ENCODE data around the gene HNF1B.
A peak's percentile ranks its signal among the peaks of the same experiment; 100 is the strongest.
"Not testable (repeated sequence)": the region's sequence is repeated elsewhere in the genome, so short reads cannot be mapped to it uniquely, and the experiment has no call there.

Gene HNF1B

GRCh38 chr17:37744961-37745800 lies at the start of gene HNF1B:
Gene HNF1B (minus strand): TSS chr17:37745059. CDS start chr17:37744884, 175 bp downstream.
- DNase-seq, result peak; percentile 61 to 64

GRCh38 chr17:37792787-37793186 lies 47.9 kb upstream of the HNF1B start:
- DNase-seq, result peak; percentile 10 to 64

GRCh38 chr17:37791447-37792399 lies 46.9 kb upstream of the HNF1B start:
- DNase-seq, result peak; percentile 31 to 70

DNA sequence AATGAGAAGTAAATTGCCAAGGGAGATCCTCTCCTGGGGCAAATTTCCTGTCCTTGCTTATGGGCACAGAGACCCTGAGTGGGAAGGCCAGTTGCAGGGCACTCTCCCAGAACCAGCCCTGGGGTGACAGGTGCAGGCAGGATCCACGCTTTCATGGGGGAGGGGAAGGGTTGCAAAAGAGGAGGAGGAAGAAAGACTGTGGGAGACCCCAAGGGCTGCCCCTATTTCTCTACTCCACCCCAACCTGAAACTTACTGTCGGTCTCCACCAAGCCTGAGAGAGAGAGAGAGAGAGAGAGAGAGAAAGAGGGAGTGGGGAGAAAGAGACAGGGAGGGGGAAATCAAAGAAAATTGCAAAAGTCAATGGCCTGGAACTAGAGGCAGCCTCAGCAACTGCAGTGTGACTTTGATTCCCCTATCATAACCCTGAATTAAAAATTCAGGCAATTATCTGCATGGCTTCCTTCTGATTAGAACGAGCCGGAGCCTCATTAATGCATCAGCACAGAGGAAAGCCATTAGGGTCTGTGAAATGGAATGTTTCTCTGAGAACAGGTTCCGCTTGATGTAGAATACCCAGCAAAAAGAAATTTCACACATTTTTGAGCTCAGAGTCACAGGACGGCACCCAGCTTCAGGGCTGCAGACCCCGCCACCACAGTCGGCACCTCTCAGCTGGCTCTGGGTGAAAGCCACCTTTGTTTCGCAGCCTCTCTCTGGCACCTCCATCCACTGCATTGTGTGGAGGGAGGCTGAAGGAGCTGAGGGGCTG lies 45.1 kb upstream of the HNF1B start:
- DNase-seq, result no peak

- no peak for DNase-seq
These were observed 44.2 kb upstream of the HNF1B start for GRCh38 chr17:37789021-37789565.

DNA sequence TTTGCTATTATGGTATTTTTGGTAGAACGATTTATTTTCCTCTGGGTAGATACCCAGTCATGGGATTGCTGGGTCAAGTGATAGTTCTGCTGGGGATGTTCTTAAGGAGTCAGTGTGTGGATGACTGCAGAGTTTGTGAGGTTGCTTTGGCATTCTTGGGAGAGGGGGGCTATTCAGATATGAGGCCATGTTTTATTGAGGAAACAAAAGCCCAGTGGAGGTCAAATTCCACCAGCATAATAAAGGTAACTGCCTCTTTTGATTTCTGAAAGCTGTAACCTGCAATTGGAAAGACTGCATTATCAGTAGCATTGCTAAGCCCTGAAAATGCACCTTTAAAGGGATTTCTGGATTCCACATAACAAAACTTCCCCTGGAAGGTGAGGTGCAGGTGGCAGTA lies 43.7 kb upstream of the HNF1B start:
- DNase-seq, result no peak

DNA sequence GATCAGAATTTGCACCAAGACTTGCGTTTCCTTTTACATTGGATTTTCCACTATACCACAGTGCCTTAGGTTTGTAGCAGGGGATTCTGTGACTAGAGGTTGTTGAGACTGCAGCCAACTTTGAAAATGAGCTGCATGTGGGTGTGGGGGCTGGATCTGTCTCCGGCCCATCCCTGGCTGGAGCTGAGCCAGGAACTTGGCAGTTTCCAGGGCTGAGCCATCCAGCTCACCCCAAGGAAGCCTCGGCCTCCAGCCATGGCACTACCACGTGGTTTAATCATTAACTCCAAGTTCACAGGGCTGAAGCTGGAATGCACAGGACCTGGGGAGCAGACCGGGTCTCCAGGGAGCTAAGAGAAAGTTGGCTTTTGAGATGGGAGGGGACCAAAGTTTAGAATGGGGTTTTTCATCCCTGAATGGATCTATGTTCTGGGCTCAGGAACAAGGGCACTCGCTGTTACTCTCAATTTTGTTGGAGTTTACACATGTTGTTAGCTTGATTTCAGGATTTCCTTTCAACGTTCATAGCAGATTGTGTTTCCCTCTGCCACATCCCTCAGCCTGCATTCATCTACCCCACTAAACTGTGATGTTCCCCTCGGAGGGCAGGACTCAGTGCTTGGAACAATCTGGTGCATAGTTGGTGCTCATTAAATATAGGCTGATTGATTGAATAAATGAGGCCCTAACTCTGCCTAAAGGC lies 42.3 kb upstream of the HNF1B start:
- DNase-seq, result no peak

GRCh38 chr17:37786481-37786880 lies 41.6 kb upstream of the HNF1B start:
- DNase-seq, result no peak

- not testable (repeated sequence) for DNase-seq
These were observed 37.6 kb upstream of the HNF1B start for GRCh38 chr17:37782460-37782859.

DNA sequence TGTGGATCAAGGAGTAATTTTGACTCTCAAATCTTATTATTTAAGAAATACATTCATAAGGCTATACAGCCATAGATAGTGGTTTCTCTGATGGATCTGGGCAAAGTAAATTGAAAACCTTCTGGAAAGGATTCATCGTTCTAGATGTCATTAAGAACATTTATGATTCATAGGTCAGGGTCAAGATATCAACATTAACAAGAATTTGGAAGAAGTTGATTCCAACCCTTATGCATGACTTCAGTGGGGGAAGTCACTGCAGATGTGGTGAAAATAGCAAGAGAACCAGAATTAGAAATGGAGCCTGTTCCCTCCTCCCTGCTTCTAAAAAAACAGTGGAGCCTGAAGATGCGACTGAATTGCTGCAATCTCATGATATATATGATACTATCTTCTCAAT lies 36.6 kb upstream of the HNF1B start:
- DNase-seq, result no peak

GRCh38 chr17:37779554-37779953 lies 34.7 kb upstream of the HNF1B start:
- no peak for DNase-seq

- DNase-seq, result no peak
These were observed 29.6 kb upstream of the HNF1B start for GRCh38 chr17:37774504-37774903.

DNA sequence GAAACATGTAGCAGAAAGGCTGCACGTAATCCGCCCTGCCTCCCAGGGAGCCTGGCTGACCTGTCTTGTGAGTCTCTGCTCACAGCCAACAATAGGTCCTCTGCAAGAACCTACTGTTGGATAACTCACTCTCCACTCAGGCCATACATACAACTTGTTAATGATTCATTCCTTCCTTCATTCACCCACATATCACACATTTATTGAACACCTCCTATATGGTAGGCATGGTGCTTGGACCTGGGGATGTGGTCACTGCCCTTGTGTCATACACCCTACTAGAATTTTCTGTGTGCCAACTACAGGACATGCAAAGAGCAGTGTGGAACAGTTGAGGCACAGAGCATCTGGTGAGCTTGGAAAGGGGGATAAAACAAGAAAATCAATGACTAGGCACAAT lies 28.1 kb upstream of the HNF1B start:
- no peak for DNase-seq

- peak; percentile 32 to 86 for DNase-seq
These were observed 26.0 kb upstream of the HNF1B start for GRCh38 chr17:37770631-37771518.

DNA sequence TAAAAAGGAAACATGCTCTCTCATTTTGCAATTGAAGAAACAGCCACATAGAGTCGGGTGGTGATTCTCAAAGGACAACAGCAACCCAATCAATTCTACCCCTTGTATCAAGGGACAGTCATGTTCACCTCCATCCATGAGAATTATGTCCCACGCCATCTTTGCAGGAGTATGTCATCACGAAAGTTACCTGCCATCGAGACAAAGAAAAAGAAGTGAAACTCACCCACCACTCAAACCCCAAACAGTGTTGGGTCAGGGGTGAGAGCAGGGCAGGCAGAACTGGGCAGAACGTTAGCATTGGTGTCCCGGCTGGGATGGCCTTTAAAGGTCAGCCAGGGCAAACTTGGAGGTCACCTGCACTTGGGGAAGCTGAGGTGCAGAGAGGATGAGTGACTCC lies 24.2 kb upstream of the HNF1B start:
- DNase-seq, result no peak

GRCh38 chr17:37768438-37768837 lies 23.6 kb upstream of the HNF1B start:
- DNase-seq, result no peak

GRCh38 chr17:37766971-37767370 lies 22.1 kb upstream of the HNF1B start:
- peak in 1 of 2 donors; percentile 30 for DNase-seq

GRCh38 chr17:37764383-37764782 lies 19.5 kb upstream of the HNF1B start:
- DNase-seq, result no peak

GRCh38 chr17:37762666-37763065 lies 17.8 kb upstream of the HNF1B start:
- DNase-seq, result no peak

- peak; percentile 52 to 70 for DNase-seq
These were observed 17.1 kb upstream of the HNF1B start for GRCh38 chr17:37761961-37762360.

- DNase-seq, result peak; percentile 60 to 67
These were observed 16.2 kb upstream of the HNF1B start for GRCh38 chr17:37761059-37761458.
